SH-SY5Y (cell line): ENCODE measurements around the gene PPP1R16B.

Experiments used
- GATA2 ChIP-seq: IDR thresholded peaks from 2 replicates; pipeline ENCODE4 v1.6.1; 2011; ENCODE audit warnings: mild to moderate bottlenecking, low read depth, low read length
- GATA3 ChIP-seq: IDR thresholded peaks from 2 replicates; pipeline ENCODE4 v1.6.1; 2011; ENCODE audit warnings: low read depth, mild to moderate bottlenecking, low read length, moderate library complexity

- TF ChIP-seq GATA2: no peak
- no peak for TF ChIP-seq GATA3
These were observed 156.8 kb downstream of the PPP1R16B start, which contains the start of gene DHX35 for GRCh38 chr20:38962044-38962927.
